Activated B cell treated with CpG ODN at 0.5 μM for 24 hours (primary cell): ENCODE data around the gene BRCA1. TPM values are rescaled to one million over a fixed set of nuclear protein-coding genes. Genes with fewer than 3 reads are reported as not detected.

Source experiments
- ATAC-seq: fragments of 200-7000 bp; cut with Tn5 transposase; one replicate; pipeline ENCODE4 v1.10.0; 2021; ENCODE audit warnings: low read depth, mild to moderate bottlenecking, moderate library complexity
- CTCF ChIA-PET: fragments of 350-600 bp; sonication (Branson Sonifier 250); formaldehyde crosslinking; loops from one replicate; lab custom pipeline; 2021; ENCODE audit warnings: antibody characterized with exemption; lab: Charles Lee
- POLR2A ChIA-PET: fragments of 350-600 bp; sonication (Branson Sonifier 250); formaldehyde crosslinking; loops from one replicate; lab custom pipeline; 2021; ENCODE audit warnings: antibody characterized with exemption; lab: Charles Lee
- DNase-seq: peaks from one replicate; pipeline ENCODE4 v3.0.0; 2022
- H3K27ac Mint-ChIP-seq: one replicate; pipeline ENCODE4 v1.8.0; 2020; ENCODE audit warnings: mixed read lengths
- H3K27me3 Mint-ChIP-seq: one replicate; pipeline ENCODE4 v1.8.0; 2021; ENCODE audit warnings: mixed read lengths
- H3K36me3 Mint-ChIP-seq: one replicate; pipeline ENCODE4 v1.8.0; 2021; ENCODE audit warnings: low read depth, mixed read lengths
- H3K4me1 Mint-ChIP-seq: one replicate; pipeline ENCODE4 v1.8.0; 2021; ENCODE audit warnings: mixed read lengths
- H3K4me3 Mint-ChIP-seq: one replicate; pipeline ENCODE4 v1.8.0; 2020; ENCODE audit warnings: mild to moderate bottlenecking, mixed read lengths
- H3K9me3 Mint-ChIP-seq: one replicate; pipeline ENCODE4 v1.8.0; 2020; ENCODE audit warnings: mixed read lengths
- intact Hi-C: fragments of 100-400 bp; cut with micrococcal nuclease; formaldehyde crosslinking; loops from one replicate; pipeline ENCODE4 v1.15.1; 2024
- total RNA-seq: library from RNA; stranded (reverse); gene quantifications from 2 replicates; pipeline ENCODE4 v1.2.3, GENCODE V29; 2022
- TF ChIP-seq, protein P1 (sequence below): fragments of 200-600 bp; IDR thresholded peaks from one replicate; pipeline ENCODE4 v1.8.0; 2022; ENCODE audit warnings: antibody characterized with exemption, mild to moderate bottlenecking

The BRCA1 gene
- total RNA-seq, 1 donor from 2014 or later: 13.3 TPM

DNA sequence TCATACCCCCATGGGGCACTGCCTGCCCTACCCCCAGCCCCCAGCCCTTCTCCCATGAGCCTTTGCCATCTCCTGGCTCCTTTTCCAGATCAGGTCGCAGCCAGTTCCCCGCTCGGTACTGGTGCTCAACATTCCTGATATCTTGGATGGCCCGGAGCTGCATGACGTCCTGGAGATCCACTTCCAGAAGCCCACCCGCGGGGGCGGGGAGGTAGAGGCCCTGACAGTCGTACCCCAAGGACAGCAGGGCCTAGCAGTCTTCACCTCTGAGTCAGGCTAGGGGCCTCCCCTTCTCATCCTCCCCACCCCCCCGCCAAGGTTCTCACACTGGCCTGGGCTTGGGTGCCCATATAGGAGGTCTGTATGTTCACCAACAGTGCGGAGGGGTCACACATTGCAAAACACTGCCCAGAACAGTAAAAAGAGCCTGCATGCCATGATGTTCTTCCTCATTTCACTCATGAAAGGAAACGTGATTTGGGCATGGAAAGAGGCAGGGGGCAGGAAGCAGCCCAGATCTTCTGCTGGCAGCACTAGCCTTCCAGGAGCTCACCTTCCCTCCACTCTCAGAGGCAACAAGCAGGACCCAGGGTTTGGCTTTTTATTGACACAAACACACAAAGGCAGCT lies 111.0 kb downstream of the BRCA1 start:
- ChIA-PET CTCF (no interaction called here), POLR2A (interaction anchor here (0.5 to 1.4 kb wide), 2 partner anchors 16 to 29 kb away, joined by 5 to 7 read pairs; partner anchors contain the start of gene RPL27)
- no peaks in the 10 kb centered on the region for H3K27me3 Mint-ChIP-seq
- TF ChIP-seq, protein P1, sequence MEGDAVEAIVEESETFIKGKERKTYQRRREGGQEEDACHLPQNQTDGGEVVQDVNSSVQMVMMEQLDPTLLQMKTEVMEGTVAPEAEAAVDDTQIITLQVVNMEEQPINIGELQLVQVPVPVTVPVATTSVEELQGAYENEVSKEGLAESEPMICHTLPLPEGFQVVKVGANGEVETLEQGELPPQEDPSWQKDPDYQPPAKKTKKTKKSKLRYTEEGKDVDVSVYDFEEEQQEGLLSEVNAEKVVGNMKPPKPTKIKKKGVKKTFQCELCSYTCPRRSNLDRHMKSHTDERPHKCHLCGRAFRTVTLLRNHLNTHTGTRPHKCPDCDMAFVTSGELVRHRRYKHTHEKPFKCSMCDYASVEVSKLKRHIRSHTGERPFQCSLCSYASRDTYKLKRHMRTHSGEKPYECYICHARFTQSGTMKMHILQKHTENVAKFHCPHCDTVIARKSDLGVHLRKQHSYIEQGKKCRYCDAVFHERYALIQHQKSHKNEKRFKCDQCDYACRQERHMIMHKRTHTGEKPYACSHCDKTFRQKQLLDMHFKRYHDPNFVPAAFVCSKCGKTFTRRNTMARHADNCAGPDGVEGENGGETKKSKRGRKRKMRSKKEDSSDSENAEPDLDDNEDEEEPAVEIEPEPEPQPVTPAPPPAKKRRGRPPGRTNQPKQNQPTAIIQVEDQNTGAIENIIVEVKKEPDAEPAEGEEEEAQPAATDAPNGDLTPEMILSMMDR: no peak
- no peak overlapping the region for H3K27ac Mint-ChIP-seq
- ATAC-seq (no peak), DNase-seq (no peak)
- H3K36me3 Mint-ChIP-seq: peaks cover 52% of the 10 kb centered on the region
- H3K9me3 Mint-ChIP-seq: no peaks in the 10 kb centered on the region
- peaks cover 5% of the 10 kb centered on the region for H3K4me1 Mint-ChIP-seq
- intact Hi-C loops: no loop called here
- H3K4me3 Mint-ChIP-seq: no peak overlapping the region

DNA sequence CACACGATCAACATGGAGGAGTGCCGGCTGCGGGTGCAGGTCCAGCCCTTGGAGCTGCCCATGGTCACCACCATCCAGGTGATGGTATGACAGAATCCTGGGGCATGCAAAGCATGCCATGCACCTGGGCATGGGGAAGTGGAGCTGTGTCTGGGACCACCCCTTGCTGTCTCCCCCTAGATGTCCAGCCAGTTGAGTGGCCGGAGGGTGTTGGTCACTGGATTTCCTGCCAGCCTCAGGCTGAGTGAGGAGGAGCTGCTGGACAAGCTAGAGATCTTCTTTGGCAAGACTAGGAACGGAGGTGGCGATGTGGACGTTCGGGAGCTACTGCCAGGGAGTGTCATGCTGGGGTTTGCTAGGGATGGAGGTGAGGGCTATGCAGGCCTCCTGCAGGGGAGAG lies 111.9 kb downstream of the BRCA1 start:
- H3K4me1 Mint-ChIP-seq: peaks cover 5% of the 10 kb centered on the region
- H3K9me3 Mint-ChIP-seq: no peaks in the 10 kb centered on the region
- H3K27ac Mint-ChIP-seq: peak overlapping the region; percentile 41
- intact Hi-C loops: no loop called here
- no peak for DNase-seq
- no peak overlapping the region for H3K4me3 Mint-ChIP-seq
- POLR2A ChIA-PET: interaction anchor here (1.1 to 1.8 kb wide), 3 partner anchors 8 to 15 kb away, joined by 3 to 18 read pairs (median 7); partner anchors contain the start of genes RPL27 and VAT1
- ATAC-seq: no peak
- TF ChIP-seq, protein P1: no peak
- peaks cover 52% of the 10 kb centered on the region for H3K36me3 Mint-ChIP-seq
- CTCF ChIA-PET: interaction anchor here (1.5 kb wide), 1 partner anchor 11 kb away, joined by 5 read pairs; no protein-coding TSS in a partner anchor
- H3K27me3 Mint-ChIP-seq: no peaks in the 10 kb centered on the region

DNA sequence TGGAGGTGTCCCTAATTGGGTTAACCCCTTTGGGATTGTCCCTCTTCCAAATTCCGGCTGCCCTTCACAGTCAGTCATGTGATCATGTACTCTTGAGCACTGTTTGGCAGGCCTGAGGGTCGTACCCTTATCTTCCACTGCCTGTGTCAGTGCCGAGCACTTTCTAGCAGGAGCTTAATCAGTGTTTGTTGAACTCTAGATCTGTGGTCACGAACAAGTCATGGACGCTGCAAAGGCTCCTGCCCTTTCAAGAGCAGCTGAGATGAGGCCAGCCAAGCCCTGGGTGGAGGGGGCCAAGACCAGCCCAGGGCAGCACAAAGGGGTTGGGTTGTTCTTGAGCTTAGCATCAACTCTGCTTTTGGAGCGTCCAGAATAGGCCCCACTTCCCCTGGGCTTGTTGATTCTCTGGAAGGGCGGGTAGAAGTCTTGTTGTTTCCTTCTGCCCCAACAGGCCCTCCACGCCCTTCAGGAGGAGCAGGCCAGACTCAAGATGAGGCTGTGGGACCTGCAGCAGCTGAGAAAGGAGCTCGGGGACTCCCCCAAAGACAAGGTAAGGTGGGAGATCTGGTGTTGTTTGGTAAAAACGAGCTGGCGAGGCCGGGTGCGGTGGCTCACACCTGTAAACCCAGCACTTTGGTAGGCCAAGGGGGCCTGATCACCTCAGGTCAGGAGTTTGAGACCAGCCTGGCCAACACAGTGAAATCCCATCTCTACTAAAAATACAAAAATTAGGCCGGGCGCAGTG lies 113.3 kb downstream of the BRCA1 start:
- peaks cover 47% of the 10 kb centered on the region for H3K36me3 Mint-ChIP-seq
- intact Hi-C loops: no loop called here
- TF ChIP-seq, protein P1: no peak
- ATAC-seq (no peak), DNase-seq (no peak)
- H3K27me3 Mint-ChIP-seq: no peaks in the 10 kb centered on the region
- no peak overlapping the region for H3K27ac Mint-ChIP-seq
- ChIA-PET POLR2A (interaction anchor here (0.5 to 1.8 kb wide), 4 partner anchors 9 to 29 kb away, joined by 3 to 18 read pairs (median 3); partner anchors contain the start of gene VAT1), CTCF (interaction anchor here (1.5 kb wide), 1 partner anchor 12 kb away, joined by 5 read pairs; no protein-coding TSS in a partner anchor)
- no peak overlapping the region for H3K4me3 Mint-ChIP-seq
- H3K4me1 Mint-ChIP-seq: peaks cover 9% of the 10 kb centered on the region
- H3K9me3 Mint-ChIP-seq: no peaks in the 10 kb centered on the region

DNA sequence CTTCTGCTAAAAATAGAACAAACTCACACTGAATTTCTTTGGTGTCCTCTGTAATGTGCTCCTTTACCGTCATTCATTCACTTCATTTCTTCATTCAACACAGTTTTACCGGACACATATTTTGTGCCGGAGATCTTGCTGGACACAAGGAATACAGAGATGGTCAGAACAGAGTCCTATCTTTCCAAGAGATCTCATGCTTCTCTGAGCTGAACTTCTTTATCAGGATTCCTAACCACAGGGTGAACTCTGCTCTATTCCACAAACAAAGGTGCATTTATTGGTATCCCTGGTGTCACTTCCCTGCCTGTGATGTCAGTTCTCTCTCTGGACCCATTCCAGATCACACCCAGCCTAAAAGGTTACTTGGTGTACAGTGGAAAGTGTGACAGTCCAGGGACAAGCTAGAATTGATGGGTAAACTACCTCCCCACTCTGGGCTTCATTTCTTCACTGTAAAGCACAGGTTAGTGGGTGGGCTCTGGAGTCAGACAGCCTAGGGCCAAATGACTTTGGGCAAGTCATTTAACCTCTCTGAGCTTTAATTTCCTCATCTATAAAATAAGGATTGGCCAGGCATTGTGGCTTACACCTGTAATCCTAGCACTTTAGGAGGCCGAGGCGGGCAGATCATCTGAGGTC lies 114.4 kb downstream of the BRCA1 start:
- no peak overlapping the region for H3K4me3 Mint-ChIP-seq
- H3K9me3 Mint-ChIP-seq: no peaks in the 10 kb centered on the region
- CTCF ChIA-PET: interaction anchor here (1.3 kb wide), 1 partner anchor 328 kb away, joined by 3 read pairs; no protein-coding TSS in a partner anchor
- POLR2A ChIA-PET: interaction anchor here (1.0 kb wide), 1 partner anchor 12 kb away, joined by 7 read pairs; the partner anchor contains the start of gene RPL27
- TF ChIP-seq, protein P1: no peak
- peaks cover 48% of the 10 kb centered on the region for H3K36me3 Mint-ChIP-seq
- no peak for ATAC-seq
- no peaks in the 10 kb centered on the region for H3K27me3 Mint-ChIP-seq
- intact Hi-C loops: no loop called here
- H3K27ac Mint-ChIP-seq: no peak overlapping the region
- H3K4me1 Mint-ChIP-seq: peaks cover 16% of the 10 kb centered on the region
- DNase-seq: no peak
